Urinary bladder (tissue), 4 donors: ENCODE results near the gene EPHA6. TPM values are rescaled to one million over a fixed set of nuclear protein-coding genes. Genes with fewer than 3 reads are reported as not detected.
"Not testable (repeated sequence)": the region's sequence is repeated elsewhere in the genome, so short reads cannot be mapped to it uniquely, and the experiment has no call there.

Source experiments
- DNase-seq: peaks from one replicate; pipeline ENCODE4 v3.0.0-alpha.2; 2015; ENCODE audit errors: extremely low spot score
- H3K27ac ChIP-seq: one replicate; pipeline ENCODE4 v1.5.1; 2013; ENCODE audit warnings: low read depth, mild to moderate bottlenecking, moderate library complexity
- H3K36me3 ChIP-seq: one replicate; pipeline ENCODE4 v1.6.1; 2013; ENCODE audit warnings: mild to moderate bottlenecking, moderate library complexity; ENCODE audit not compliant: insufficient read depth
- H3K4me1 ChIP-seq: one replicate; pipeline ENCODE4 v1.6.1; 2013; ENCODE audit warnings: mild to moderate bottlenecking, moderate library complexity; ENCODE audit not compliant: insufficient read depth
- H3K4me3 ChIP-seq: one replicate; pipeline ENCODE4 v1.5.1; 2013; ENCODE audit warnings: low read depth, low read length
- WGBS: extraction: QIAGEN DNeasy Blood & Tissue Kit; methylation state at CpG from one replicate; pipeline ENCODE4 v1.1.7; 2013; 5-methylcytosine and 5-hydroxymethylcytosine counted together
- polyA plus RNA-seq: library from polyadenylated mRNA; stranded (reverse); fragments of 200-250 nt; gene quantifications from one replicate; pipeline ENCODE4 v1.2.3, GENCODE V29; 2013
- total RNA-seq: library from RNA; depleted of rRNA; stranded (reverse); fragments of >200 nt; gene quantifications from one replicate; pipeline ENCODE4 v1.2.3, GENCODE V29; 2014
- donor health status: healthy with polysubstance abuse.
- donor health status: healthy.

Gene EPHA6
- total and polyA plus RNA-seq, 2 donors: 2.5 to 15.9 TPM

DNA sequence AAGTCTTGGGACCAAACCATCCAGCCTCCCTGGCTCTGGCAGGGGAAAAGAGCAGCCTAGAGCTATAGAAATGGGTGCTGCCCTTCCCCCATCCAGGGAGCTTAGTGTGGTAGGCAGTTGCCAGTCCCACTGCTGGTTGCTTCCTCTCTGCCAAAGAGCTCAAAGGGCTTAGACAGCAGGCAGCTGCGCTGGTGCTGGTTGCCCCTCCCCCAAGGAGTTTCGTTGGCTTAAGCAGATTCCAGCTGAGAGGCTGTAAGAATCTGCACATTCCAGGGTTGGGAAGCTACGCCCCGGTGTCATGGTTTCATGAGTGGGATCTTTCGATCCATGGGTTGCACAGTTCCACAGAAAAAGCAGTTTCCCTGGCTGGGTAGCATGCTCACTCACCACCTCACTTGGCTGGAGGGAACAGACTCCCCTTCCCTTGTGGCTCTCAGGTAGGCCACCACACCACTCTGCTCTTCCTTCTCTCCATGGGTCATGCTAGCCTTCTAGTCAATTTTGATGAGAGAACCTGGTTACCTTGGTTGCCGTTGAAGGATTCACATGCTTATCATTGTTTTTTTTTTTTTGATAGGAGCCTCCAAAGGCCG is 195.1 kb downstream of the EPHA6 start:
- no peaks in the 10 kb centered on the region for H3K36me3 ChIP-seq
- H3K4me3 ChIP-seq: no peak overlapping the region
- DNase-seq: no peak
- no peaks in the 10 kb centered on the region for H3K4me1 ChIP-seq
- H3K27ac ChIP-seq: no peak overlapping the region
- WGBS: 77% methylated on average over 7 of the region's 7 CpGs

DNA sequence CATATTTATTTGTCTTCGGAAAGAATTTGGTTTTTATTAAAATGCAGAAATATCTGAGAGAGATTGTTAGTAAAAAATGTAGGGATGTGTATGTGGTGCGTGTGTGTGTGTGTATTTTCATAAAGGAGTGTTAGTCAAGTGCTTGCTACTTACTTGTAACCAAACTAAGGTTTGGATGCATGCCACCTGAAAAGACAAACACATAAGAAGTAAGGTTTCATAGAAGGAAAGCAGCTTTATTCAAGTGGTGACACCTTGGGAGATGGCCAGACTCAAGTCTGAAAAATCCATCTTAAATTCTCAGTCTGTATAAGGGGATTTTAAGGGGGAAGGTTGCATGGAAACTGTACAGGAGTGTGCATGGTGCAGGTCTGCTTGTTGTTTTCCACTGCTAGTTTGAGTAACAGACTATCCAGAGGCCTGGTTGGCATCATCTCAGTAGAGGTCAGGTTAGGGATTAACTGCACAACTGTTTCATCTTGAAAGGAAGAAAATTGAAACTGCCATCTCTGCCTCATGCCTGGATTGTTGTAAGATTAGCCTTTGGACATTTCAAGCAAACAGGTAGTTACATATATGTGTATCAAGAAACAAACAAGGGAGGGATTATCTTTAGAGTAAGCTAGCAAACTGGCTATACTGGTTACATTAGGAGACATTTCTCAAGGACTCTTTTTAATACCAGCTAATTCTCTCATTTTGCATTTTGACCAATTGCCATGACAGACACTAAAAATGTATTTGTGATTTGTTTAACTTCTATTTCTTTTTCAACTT is 196.7 kb downstream of the EPHA6 start:
- no peak for DNase-seq
- H3K27ac ChIP-seq: no peak overlapping the region
- no peaks in the 10 kb centered on the region for H3K4me1 ChIP-seq
- WGBS: 76% methylated on average over 2 of the region's 2 CpGs
- H3K4me3 ChIP-seq: no peak overlapping the region
- no peaks in the 10 kb centered on the region for H3K36me3 ChIP-seq

DNA sequence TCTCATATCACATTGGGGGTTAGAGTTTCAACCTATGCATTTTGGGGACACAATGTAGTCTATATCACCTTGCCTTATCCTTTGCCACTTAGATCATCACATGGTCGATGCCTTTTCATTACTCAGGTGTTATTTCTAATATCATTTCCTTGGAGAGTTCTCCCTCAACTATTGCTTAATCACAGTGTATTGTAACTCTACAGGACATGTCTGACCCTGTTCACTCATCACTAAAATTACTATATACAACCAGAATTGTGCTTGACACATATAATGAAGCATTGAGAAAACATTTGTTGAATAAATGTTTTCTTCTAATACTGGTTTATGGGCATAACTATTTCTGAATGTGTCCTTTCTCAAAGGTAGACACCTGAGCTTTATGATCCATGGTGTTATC is 207.4 kb downstream of the EPHA6 start:
- Histone ChIP-seq H3K4me1 (no peaks in the 10 kb centered on the region), H3K36me3 (no peaks in the 10 kb centered on the region), H3K27ac (no peak overlapping the region), H3K4me3 (no peak overlapping the region)
- WGBS: 93% methylated on average over 1 of the region's 1 CpG
- DNase-seq: no peak

DNA sequence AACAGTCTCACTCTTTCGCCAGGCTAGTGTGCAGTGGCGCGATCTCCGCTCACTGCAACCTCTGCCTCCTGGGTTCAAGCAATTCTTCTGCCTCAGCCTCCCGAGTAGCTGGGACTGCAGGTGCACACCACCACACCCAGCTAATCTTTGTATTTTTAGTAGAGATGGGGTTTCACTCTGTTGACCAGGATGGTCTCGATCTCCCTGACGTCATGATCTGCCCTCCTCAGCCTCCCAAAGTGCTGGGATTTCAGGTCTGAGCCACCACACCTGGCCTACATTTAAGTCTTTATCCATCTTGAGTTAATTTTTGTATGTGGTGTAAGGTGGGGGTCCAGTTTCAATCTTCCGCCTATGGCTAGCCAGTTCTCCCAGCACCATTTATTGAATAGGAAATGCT is 211.2 kb downstream of the EPHA6 start:
- WGBS: 94% methylated on average over 8 of the region's 8 CpGs
- not testable (repeated sequence) for H3K36me3 ChIP-seq, H3K4me1 ChIP-seq, H3K4me3 ChIP-seq, H3K27ac ChIP-seq, DNase-seq

DNA sequence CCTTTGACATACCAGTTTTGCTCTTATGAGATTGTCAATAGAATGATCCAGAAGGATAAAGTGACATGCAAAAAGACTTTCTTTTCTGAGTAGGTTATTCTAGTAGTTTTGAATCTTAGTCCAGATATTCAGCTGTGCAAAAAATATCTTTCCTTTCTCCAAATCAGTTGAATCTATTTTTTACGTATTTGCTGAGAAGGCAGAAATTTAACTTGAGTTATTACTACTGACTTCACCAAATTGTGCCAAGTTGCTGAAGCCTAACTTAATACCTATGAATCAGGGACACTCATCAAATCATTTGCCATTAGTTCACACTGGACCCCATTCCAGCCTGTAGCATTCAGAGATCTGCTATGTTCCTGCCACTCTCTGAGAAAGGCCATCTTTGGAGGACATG is 215.6 kb downstream of the EPHA6 start:
- WGBS: 89% methylated on average over 1 of the region's 1 CpG
- Histone ChIP-seq H3K4me3 (no peak overlapping the region), H3K4me1 (no peaks in the 10 kb centered on the region), H3K27ac (no peak overlapping the region), H3K36me3 (no peaks in the 10 kb centered on the region)
- DNase-seq: no peak

DNA sequence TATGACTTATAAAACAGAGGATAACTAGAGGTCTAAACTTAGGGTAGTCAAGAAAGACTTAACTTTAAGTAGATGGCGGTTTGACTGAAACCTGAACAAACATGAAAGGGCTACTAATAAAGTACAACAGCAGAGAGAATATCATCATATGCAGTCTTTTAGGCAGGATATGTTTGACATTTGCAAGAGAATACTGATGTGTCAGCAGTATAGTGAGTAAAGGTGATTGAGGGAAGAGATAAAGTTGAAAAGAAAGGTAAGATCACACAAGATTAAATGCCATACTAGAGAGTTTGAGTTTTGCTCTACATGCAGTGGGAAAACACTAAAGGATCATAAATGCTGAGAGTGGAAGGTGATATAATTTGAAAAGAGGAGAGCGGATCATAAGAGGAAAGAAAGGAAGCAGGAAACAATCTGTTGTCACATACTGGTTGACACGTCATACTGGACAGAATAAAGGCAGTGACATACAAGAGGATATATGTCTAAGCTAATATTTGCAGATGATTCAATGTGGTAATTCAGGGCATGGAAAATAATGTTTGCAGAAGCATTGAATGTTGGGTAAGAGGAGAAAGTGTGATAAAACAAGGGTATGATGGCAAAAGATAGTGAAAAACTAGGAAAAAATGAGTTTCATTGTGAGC is 223.0 kb downstream of the EPHA6 start:
- Histone ChIP-seq H3K36me3 (no peaks in the 10 kb centered on the region), H3K4me3 (no peak overlapping the region), H3K27ac (no peak overlapping the region), H3K4me1 (no peaks in the 10 kb centered on the region)
- no peak for DNase-seq
- WGBS: 91% methylated on average over 3 of the region's 3 CpGs

DNA sequence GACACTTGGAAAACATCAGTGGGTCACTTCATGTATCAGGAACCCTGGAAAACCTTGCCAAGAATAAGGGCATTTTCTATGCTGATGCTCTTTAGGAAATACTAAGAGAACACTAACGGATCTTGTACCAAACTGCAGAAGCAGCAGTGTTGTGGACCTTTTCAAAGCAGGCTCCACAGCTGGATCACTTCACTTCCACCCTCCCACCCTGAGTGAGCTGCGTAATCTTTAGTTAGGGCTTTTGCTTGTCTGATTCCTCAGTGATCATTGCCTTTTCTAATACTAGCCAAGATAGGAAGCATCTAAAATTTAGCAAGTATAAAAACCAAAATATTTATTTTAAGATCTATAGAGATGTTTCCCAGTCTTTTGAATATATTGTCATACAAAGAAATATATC is 229.0 kb downstream of the EPHA6 start:
- DNase-seq: no peak
- Histone ChIP-seq H3K36me3 (no peaks in the 10 kb centered on the region), H3K27ac (no peak overlapping the region), H3K4me3 (no peak overlapping the region), H3K4me1 (no peaks in the 10 kb centered on the region)
- 48% methylated on average over 2 of the region's 2 CpGs for WGBS

DNA sequence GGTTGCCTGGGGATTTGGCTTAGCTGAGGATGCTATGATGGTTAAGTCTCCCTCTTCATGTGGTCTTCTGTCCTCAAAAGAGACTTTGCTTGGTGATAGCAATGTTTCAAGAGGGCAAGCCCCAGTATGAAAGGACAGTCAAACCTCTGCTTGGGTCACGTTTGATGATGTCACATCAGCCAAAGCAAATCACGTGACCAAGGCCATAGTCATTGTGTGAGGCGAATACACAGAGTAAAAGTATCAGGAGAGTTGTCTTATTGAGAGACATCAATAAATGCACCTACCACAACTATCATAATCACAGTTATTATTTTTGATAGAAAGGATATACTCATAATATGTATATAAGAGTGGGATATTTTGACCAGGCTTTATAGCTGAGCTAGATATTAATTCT is 243.0 kb downstream of the EPHA6 start:
- Histone ChIP-seq H3K4me3 (no peak overlapping the region), H3K27ac (no peak overlapping the region), H3K36me3 (no peaks in the 10 kb centered on the region), H3K4me1 (no peaks in the 10 kb centered on the region)
- WGBS: 92% methylated on average over 3 of the region's 3 CpGs
- no peak for DNase-seq

DNA sequence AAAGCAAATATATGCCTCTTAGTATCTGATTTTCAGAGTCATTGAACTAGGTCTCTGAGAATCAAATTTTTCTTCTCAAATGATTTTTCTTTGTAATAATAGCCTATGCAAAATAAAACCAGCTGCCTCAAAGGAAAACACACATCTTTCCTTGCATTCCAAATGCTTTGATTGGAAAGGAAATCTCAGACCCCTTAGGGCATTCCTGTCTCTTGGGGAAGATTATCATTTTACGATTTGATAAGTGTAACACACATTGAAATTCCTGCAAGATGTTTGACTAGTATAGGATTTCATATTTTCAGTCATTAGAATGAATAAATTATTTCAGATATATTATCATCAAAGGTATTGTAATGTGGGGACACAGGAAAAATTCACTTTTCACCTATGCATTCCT is 244.8 kb downstream of the EPHA6 start:
- Histone ChIP-seq H3K36me3 (no peaks in the 10 kb centered on the region), H3K4me1 (no peaks in the 10 kb centered on the region), H3K27ac (no peak overlapping the region), H3K4me3 (no peak overlapping the region)
- DNase-seq: no peak
- 79% methylated on average over 1 of the region's 1 CpG for WGBS

DNA sequence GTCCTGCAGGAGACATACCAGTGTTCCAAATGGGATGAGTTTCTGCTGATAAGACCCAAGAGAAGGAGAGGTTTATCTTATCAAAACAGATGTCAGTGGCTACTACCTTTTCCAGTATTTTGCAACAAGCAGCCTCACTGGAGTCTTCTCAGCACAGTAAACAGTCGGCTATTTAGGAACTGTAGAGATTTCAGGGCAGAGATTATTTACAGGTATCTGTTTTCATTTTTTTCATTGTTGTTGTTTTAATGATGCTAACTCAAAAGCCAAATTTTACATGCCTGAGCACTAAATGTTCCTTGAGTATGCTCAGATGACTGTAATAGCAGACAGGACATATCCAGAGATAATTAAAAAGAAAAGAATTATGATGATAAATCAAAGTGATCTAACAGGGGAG is 252.1 kb downstream of the EPHA6 start:
- 57% methylated on average over 1 of the region's 1 CpG for WGBS
- no peak for DNase-seq
- H3K27ac ChIP-seq: no peak overlapping the region
- H3K4me1 ChIP-seq: no peaks in the 10 kb centered on the region
- H3K36me3 ChIP-seq: no peaks in the 10 kb centered on the region
- no peak overlapping the region for H3K4me3 ChIP-seq

DNA sequence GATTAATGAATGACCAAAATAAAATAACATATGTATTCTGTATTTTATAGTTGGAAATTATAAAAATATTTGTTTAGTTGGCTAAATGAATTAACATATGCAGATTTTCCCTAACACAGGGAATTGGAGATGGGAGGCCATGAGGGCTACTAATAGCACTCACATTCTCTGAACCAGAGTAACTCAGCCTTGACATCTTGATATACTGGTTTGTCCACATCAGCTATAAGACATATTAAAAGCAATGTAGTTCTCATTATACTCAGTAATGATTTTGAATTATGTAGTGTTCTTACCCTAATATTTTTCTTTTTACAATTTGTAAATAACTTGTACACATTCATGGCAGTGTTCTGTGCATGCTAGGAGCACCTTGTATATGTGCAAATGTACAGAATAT is 255.9 kb downstream of the EPHA6 start:
- no peak overlapping the region for H3K27ac ChIP-seq
- no peaks in the 10 kb centered on the region for H3K36me3 ChIP-seq
- H3K4me1 ChIP-seq: no peaks in the 10 kb centered on the region
- DNase-seq: no peak
- H3K4me3 ChIP-seq: no peak overlapping the region

DNA sequence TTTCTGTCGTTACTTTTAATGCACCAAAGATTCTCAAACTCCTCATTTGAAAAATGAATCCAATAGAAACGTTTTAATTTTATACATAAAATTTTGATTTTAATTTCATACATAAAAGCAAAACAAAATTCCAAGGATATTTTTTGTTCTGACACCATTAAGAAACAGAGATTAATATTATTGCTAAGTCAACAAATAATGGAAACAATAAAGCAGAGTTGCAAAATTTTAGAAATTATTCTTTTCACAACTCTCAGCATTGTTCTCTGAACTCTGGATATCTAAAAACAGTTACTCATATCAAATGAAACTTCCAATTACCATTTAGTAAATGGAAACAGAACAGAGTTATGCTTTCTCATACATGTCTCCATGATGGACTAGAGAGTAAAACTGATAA is 260.2 kb downstream of the EPHA6 start:
- Histone ChIP-seq H3K27ac (no peak overlapping the region), H3K4me3 (no peak overlapping the region), H3K36me3 (no peaks in the 10 kb centered on the region), H3K4me1 (no peaks in the 10 kb centered on the region)
- WGBS: 81% methylated on average over 2 of the region's 2 CpGs
- DNase-seq: no peak

DNA sequence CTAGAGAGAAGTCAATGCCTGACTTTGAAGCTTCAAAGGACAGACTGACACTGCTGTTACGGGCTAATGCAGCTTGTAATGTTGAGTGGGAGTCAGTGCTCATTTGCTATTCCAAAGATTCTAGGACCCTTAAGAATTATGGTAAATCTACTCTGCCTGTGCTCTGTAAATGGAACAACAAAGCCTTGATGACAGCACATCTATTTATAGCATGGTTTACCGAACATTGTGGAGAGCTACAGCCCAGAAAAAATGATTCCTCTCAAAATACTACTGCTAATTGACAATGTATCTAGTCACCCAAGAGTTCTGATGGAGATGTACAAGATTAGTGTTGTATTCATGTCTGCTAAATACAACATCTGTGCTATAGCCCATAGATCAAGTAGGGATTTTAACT is 262.3 kb downstream of the EPHA6 start:
- WGBS: 41% methylated on average over 2 of the region's 2 CpGs
- H3K27ac ChIP-seq: no peak overlapping the region
- H3K4me1 ChIP-seq: no peaks in the 10 kb centered on the region
- no peak for DNase-seq
- H3K4me3 ChIP-seq: no peak overlapping the region
- no peaks in the 10 kb centered on the region for H3K36me3 ChIP-seq

DNA sequence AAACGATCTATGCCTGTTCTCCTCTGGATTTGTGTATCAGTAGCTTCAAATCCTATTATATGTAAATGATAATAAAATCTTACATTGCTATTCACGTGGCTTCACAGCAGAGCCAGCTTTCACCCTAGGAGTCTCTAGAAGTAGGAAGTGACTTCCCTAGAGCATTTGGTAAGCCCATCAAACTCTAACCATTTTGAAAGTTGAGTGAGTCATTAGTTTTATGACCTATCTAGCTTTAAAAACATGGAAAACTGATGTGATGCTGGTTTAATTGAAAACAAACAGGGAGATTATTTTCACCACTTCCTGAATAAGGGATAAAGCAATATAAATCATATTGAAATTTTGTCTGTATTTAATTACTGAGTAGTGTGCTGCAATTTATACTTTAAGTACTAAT is 275.2 kb downstream of the EPHA6 start:
- 58% methylated on average over 2 of the region's 2 CpGs for WGBS
- Histone ChIP-seq H3K4me1 (no peaks in the 10 kb centered on the region), H3K4me3 (no peak overlapping the region), H3K36me3 (no peaks in the 10 kb centered on the region), H3K27ac (no peak overlapping the region)
- no peak for DNase-seq
